UCSD-AML1 (cell line): Measurements from ENCODE around the gene CES3.

Experiments
- DNase-seq: peaks from one replicate; lab custom pipeline; 2025; ENCODE audit not compliant: unreplicated experiment; lab: John Stamatoyannopoulos, UW

Gene CES3

DNA sequence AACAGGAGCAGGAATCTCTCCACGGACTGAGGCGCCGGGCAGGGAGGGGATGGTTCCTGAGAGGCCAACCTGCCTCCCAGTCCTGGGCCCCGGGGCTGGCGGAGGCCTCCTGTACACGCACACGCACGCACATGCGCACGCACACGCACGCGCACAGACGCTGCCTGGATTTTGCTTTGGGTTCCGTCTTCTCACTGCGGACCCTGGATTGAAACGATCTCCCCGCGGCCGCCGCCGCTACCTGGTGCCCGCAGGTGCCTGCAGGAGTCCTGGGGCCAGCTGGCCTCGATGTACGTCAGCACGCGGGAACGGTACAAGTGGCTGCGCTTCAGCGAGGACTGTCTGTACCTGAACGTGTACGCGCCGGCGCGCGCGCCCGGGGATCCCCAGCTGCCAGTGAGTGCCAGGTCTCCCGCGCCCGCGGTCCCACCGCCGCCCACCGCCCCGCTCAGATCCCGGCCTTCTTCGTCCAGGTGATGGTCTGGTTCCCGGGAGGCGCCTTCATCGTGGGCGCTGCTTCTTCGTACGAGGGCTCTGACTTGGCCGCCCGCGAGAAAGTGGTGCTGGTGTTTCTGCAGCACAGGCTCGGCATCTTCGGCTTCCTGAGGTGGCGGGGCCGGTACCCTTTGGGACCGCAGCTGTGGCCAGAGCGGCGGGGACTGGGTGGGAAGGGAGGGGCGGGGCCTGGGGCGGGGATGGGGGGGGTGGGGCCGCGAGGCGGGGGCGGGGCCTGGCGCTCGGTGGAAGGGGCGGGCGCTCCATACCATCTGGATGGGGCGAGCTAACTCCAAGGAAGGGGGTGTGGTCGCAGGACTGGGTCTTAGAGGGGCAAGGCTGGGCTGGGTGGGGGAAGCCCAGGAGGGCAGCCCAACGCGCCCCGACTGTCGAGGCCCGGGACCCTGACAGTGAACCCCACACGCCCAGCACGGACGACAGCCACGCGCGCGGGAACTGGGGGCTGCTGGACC is 39.6 kb downstream of the CES3 start:
- DNase-seq = no peak

DNA sequence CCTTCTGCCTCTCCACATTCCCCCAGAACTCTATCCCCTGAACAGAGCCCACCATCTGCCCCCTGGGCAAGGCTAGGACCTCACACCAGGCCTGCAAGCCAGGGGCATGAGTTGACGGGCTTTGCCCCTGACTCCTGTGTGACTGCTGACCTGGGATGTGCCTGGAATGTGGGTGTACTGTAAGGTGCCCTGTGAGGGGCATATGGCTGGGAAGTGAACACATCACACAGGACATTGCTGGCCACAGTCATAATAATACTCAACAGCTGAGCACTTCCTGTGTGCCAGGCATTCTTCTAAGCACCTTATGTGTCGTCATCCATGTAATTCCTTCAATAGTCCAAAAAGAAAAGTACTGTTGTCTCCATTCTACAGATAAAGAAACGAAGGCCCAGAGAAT is 40.7 kb downstream of the CES3 start:
- DNase-seq = no peak

DNA sequence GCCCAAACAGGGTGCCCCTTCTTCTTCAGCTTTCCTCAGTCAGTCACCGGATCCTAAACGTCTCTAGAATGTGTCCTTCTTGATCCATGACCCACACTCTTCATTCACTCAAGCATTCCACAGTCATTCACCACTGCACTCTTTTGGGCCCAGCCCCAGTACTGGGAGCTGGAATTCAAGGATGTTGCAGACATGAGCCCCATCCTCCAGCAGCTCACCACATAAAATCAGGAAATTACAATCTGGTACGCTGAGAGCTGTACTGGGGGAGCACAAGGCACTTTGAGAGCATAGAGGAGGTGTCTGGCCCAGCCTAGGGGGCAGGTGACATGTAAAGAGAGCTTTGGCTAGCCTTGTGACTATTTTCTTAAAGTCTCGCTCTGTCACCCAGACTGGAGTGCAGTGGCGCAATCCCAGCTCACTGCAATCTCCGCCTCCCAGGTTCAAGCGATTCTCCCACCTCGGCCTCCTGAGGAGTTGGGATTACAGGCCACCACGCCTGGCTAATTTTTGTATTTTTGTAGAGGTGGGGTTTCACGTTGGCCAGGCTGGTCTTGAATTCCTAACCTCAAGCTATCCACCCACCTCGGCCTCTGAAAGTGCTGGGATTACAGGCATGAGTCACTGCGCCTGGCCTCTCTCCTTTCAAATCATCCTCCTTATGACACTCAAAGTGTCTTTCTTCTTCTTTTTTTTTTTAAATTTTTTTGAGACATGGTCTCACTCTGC is 46.0 kb downstream of the CES3 start:
- DNase-seq = no peak

DNA sequence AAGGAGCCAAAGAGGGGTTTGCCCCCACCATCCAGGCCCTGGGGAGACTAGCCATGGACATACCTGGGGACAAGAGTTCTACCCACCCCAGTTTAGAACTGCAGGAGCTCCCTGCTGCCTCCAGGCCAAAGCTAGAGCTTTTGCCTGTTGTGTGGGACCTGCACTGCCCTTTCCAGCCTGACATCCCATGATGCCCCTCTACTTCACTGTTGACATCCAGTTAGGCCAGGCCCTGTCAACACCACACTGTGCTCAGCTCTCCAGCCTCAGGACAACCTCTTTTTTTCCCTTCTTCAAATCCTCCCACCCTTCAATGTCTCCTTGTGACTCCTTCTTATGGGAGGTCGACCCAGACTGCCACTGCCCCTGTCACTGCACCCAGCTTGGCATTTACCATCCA is 48.1 kb downstream of the CES3 start:
- no peak for DNase-seq

DNA sequence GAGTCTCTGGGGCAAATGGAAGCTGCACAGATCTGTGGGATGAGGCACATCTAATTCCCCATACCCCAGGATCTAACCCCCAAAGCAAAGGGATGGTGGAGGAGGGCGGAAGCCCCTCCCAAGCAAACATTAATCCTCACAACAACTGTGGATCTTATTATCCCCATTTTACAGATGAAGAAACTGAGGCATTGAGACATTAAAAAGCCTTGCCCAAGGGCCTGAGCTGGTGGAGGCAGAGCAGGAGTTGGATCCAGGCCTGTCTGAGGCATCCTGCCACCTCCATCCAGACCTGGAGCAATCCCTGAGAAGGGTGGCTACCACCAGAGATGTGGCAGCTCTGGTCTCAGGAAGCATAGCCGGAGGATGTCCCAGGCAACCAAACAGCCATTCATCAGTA is 50.2 kb downstream of the CES3 start:
- no peak for DNase-seq

DNA sequence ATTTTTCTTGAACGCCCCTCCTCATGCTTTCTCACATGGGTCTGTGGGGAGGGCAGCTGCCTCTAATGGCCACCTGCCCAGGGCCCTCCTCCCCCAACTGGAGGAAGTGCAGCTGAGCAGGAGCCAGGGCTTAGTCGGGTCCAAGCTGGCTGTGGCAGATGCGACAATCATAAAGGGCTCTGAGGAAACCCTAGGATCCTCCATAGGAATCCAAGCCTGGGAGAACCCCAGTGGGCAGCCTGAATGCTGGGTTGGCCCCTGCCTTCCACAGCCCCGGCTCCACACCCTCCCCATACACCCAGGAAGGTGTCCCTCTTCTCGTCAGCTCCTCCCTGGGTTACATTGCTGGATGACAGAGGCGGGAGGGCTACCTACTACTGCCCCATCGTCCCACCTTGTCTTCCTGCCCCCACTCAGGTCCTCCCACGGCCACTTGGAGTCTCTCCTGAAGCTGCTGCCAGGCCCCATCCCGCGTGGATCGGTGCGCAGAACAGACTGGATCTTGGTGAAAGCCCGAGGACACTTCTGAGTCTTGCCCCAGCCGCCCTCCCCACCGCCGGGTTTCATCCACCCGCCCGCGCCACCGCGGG is 52.3 kb downstream of the CES3 start:
- DNase-seq = no peak

DNA sequence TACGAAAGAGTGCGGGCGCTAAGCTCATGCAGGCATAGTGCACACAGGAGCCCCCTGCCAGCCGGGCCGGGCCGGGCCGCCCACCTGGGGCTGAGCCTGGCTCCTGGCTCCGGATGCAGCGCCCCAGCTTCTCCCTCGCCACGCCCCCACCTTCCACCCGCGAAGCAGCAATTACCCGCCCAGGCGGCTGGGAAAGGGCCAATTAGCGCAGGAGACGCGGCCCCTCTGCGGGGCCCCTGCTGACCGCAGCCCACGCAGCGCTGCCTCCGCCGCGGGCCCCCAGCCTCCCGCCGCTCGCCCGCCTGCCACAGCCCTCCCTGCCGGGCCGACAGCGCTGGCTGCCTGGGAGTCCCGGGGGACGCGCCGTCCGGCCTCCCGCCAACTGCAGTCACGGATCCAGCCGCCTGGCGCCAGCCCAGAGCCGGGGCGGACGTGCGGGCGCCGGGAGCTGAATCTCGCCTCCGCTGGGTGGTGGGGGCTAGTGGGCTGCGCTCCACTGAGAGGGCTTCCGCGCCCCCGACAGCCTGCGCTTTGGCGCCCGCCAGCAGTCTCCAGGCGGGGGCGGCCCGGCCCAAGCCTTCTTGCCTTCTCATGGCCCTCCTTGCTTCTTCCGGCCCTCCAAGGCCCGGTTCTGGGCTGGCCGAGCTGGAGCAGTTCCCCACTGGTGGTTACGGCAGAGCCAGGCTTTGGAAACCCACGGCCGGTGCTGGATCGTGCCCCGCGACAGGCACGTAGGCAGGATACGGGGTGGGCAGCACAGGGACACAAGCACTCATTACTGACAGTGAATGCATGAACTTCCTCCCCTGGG is 53.0 kb downstream of the CES3 start:
- peak; percentile 62 for DNase-seq

DNA sequence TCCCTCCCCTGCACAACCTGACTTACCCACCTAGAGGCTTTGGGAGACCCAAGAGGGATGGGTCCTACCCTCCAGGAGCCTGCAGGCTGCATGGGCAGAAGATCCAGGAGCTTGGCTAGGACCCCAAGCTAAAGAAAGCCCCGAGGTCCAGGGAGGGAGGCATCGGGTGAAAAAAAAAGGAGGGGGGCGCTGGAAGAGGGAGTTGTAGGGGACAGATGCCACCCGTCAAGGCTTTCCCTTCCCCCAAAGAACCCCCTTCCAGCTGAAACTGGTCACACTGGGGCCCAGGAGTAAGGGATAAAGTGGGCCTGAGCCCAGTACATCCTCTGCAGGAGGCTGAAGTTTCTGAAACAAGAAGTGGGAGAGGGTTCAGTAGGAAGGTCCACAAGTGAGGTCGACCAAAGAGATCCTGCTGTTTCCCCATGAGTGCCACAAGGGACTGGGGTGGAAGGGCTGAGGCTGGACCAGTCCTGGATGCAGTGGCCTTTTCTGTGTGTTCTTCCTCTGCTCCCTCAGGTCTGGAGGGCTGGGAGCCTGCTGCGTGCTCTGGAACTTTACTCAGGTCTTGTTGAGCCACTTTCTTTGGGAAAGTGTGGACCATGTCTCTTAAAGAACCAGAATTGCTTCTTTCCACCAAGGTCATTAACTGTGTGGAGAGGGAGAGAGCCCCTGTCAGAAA is 53.7 kb downstream of the CES3 start:
- no peak for DNase-seq

DNA sequence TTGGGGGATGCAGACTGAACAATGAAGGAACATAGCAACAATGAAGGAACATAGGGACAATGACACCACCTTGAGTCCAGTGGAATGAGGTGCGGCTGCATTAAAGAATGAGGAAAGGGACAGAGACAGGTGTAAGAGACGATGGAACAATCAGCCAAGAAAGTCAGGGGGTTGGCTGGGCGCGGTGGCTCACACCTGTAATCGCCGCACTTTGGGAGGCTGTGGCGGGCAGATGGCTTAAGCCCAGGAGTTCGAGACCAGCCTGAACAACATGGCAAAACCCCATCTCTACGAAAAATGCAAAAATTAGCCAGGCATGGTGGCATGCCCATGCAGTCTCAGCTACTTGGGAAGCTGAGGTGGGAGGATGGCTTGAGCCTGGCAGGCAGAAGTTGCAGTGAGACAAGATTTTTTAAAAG is 54.3 kb downstream of the CES3 start:
- no peak for DNase-seq

DNA sequence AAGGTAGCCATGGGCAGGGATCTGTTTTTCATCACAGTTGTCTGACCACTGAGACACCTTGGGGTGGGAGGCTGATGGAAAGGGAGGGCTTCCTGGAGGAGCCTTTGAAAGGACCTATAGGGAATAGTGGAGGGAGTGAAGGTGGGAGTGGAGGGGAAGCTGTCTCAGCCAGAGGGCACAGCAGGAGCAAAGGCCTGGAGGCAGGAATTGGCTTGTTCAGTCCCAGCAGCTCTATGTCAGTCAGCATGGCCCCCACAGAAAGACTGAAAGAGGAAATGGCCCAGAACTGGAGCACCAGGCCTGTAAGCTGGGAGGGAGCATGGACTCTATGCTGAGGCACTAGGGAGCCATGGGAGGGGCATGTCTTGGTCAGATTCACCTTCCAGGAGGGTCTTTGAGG is 55.1 kb downstream of the CES3 start:
- DNase-seq = no peak

DNA sequence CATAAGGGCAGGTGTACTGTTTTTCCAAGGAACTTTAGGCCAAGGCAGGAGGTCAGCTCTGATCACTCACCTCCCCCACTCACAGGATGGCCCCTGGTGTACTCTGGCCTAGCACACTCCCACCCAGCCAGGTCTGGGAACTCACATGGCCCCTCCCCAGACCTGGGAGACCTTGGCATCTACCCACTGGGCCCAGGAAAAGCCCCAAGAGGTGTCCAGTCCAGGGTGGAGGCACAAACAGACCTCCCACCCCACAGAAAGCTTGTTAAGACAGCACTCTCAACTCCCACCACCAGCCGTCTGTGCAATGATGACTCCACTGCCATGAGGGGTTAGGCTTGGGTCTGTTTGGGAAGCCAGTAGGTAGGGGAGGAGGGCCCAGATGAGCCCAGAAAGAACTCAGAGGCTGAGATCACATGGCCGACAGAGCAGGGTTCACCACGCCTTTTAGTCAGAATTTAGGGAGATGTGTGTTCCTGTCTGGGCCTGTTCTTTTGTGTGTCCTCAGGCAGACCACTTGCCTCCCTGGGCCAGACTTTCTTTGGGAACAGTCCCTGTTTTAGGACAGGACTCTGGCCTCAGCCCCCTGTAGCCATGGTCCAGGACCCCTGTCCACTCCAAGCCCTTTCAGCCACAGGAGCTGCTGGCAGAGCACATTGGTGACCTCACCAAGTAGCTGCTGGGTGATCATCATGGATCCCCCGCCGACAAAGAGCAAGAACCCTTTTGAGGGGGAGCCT is 55.8 kb downstream of the CES3 start:
- no peak for DNase-seq

DNA sequence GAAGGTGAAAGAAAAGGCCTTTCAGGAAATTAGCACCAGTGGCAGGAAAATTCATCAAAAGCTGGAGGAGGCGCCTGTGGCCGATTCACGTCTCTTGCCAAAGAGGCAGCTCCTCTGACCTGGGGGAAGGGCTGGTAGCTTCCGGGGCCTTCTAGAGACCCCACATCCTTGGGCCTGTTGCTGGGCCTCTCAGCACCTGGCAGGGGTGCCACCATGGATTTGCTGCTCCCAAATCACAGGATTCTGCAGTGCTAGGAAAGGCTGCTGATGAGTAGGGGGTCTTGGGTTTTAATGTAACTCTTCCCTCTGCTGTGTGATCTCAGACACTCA is 56.3 kb downstream of the CES3 start:
- DNase-seq = no peak

DNA sequence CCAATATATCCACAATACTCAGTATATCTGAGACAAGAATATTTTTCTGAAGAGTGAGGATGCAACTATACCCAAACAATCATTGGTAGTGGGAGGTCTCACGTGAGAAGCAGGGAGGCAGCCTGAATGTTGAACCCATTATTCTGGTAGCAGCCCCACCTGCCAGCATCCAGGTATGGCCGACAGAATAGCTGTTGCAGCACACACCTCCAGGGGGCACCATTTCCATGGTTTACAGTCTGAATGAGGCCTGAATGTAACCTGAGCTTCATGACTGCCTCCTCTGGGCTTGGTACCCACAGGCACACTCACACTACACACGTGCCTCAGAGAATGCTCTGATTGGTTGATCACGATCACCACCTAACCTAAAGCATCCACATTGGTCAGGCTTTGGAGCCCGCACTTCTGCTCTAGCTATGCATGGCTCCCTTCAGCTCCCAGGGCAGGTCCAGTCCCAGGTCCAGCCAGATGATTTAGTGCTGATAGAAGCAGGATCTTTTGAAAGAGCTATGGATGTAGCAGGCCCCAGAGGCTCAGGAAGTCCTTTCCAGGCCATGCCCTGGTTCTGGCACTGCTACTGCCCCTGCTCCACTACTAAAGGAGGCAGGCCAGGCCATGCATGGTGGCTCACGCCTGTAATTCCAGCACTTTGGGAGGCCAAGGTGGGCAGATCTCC is 56.9 kb downstream of the CES3 start:
- peak; percentile 79 for DNase-seq

DNA sequence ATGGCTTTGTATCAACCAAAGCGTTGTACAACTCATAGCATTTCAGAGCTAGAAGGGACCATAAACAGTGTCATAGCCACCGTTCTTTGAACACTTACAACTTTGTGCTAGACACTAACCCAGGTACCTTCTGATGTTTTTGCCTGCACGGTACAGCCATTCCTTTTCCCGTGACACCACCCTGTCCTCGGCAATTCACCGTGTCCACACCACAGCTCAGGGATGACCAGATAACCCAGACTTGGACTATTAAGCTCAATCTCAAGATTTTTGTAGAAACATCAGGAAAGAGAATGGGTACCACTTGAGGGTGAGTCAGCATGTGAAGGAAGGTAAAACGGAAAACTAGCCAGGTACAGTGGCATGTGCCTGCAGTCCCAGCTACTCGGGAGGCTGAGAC is 58.1 kb downstream of the CES3 start:
- no peak for DNase-seq

DNA sequence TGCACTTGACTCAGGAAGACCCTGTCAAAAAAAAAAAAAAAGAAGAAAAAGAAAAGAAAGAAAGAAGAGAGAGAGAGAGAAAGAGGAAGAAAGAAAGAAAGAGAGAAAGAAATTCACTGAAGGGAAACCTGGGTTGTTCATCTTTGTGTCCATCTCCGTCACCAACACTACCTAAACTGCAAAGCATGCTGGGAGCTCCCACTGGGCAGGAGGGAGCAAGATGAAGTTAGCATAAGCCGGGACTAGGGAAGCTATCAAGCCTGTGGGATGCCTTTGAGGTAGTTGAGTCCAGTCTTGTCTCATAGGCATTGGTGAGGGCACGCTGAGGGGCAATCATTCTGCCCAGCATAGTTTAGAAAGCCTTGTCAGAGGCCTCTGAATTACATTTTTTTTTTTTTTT is 60.3 kb downstream of the CES3 start:
- no peak for DNase-seq

DNA sequence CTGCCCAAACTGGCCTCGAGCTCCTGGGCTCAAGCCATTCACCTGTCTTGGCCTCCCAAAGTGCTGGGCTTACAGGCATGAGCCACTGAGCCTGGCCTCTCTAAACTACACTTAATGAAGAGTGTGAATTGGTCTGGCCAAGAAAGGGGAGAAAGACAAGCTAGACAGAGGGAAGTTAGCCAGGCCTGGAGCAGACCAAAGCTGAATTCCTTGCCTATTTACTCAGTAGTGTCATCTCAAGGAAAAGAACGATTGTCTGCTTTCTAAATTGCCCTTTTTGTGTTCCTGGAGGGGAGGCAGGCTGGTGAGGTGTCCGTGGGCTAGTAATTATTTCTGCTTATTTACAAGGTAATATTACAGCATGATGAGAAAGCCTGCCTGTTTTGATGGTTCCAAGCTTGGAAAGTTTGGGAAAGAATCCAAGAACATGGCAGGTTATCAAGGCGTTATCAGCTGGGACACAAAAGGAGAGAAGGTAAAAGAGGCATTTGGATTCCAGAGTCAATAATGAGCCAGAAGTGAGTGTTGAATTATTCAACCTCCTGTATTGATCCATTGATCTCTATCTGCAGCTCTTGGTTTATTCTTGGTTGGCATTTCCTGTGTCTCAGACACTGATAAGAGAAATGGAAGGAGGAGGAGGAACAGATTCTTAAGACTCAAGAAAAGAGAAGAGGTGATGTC is 61.6 kb downstream of the CES3 start:
- DNase-seq = no peak

DNA sequence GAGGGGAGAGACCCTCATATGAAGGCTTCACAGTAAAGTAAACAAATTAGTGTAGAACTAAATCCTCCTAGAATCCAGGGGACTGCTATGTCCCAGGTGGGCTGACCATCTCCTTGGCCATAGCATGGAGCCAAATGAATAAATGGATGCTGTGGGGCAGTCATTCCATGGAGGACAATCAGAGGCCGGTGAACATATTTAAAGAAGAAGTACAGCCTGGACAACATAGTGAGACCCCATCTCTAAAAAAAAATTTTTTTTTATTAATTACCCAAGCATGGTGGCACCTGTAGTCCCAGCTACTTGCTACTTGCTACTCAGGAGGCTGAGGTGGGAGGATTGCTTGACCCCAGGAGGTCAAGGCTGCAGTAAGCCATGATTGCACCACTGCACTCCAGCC is 62.6 kb downstream of the CES3 start:
- no peak for DNase-seq
